ENCODE measurements around the gene DUSP28.
"Not testable (repeated sequence)": the region's sequence is repeated elsewhere in the genome, so short reads cannot be mapped to it uniquely, and the experiment has no call there.

The DUSP28 gene

DNA sequence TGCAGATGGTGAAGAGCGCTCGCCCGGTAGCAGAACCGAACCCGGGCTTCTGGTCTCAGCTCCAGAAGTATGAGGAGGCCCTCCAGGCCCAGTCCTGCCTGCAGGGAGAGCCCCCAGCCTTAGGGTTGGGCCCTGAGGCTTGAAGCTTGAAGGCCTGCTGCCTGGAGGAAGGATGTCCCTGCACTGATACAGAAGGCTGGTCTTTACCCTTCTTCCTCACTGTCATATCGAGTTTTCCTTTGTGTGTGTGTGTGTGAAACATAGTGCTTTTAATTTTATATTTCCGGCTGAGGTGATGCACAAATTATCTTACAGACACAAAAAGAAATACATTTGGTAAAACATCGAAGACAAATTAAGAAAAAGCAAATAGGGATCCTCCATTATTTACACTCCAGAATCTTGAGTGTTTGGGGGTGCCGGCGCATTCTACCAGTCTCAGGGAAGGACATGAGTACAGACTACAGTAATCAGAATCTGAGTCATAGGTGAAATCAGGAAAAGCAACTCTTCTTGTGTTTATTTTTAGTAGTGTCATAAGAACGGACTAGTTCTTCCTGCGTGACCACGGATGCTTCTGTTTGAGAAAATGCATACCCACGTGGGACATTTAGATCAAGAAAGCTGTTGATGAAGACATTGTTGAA is 1.3 kb downstream of the DUSP28 start:
- TF ChIP-seq, protein P1, sequence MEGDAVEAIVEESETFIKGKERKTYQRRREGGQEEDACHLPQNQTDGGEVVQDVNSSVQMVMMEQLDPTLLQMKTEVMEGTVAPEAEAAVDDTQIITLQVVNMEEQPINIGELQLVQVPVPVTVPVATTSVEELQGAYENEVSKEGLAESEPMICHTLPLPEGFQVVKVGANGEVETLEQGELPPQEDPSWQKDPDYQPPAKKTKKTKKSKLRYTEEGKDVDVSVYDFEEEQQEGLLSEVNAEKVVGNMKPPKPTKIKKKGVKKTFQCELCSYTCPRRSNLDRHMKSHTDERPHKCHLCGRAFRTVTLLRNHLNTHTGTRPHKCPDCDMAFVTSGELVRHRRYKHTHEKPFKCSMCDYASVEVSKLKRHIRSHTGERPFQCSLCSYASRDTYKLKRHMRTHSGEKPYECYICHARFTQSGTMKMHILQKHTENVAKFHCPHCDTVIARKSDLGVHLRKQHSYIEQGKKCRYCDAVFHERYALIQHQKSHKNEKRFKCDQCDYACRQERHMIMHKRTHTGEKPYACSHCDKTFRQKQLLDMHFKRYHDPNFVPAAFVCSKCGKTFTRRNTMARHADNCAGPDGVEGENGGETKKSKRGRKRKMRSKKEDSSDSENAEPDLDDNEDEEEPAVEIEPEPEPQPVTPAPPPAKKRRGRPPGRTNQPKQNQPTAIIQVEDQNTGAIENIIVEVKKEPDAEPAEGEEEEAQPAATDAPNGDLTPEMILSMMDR (conservative IDR thresholded peaks at IDR 0.05; ENCODE audit: low read depth, low read length), result 0 out of 2 replicates have a peak, but pooled peaks have one; percentile 13
- Histone ChIP-seq H3K4me1 (ENCODE audit: low read depth, poor library complexity, severe bottlenecking) (peaks cover 49% of the 10 kb centered on the region), H4K20me1 (ENCODE audit: insufficient read depth) (no peaks in the 10 kb centered on the region), H3K36me3 (ENCODE audit: insufficient read depth) (no peaks in the 10 kb centered on the region), H3K4me2 (peak overlapping the region; percentile 65), H2AFZ (ENCODE audit: low read depth) (no peak overlapping the region), H3K9ac (peak overlapping the region; percentile 94; the same call in 1 of the 2 replicates), H3K27ac (peak overlapping the region; percentile 34), H3K4me3 (IDR thresholded peaks at IDR 0.05; ENCODE audit: insufficient read depth, low read depth, low read length) (peak overlapping the region; percentile 31), H3K79me2 (ENCODE audit: insufficient read depth, low read depth) (peaks cover 32% of the 10 kb centered on the region), H3K27me3 (ENCODE audit: insufficient read depth, low read depth) (no peaks in the 10 kb centered on the region)

DNA sequence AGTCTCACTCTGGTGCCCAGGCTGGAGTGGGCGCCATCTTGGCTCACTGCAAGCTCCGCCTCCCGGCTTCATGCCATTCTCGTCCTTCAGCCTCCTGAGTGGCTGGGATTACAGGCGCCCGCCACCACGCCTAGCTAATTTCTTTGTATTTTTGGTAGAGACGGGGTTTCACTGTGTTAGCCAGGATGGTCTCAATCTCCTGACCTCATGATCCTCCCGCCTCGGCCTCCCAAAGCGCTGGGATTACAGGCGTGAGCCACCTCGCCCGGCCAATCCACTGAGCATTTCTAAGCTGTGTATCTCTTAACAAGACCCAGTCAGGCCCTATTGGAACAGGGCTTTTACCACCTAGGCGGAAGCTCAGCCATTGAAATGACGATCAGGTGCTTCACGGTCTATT is 3.1 kb downstream of the DUSP28 start:
- H3K79me2 ChIP-seq (ENCODE audit: insufficient read depth, low read depth), result peaks cover 27% of the 10 kb centered on the region
- not testable (repeated sequence) for H3K36me3 ChIP-seq (ENCODE audit: insufficient read depth); H2AFZ ChIP-seq (ENCODE audit: low read depth); H3K9ac ChIP-seq; H3K4me3 ChIP-seq (IDR thresholded peaks at IDR 0.05; ENCODE audit: insufficient read depth, low read depth, low read length); H3K27ac ChIP-seq; H3K4me2 ChIP-seq; H3K27me3 ChIP-seq (ENCODE audit: insufficient read depth, low read depth); H4K20me1 ChIP-seq (ENCODE audit: insufficient read depth)
- H3K4me1 ChIP-seq (ENCODE audit: low read depth, poor library complexity, severe bottlenecking), result peaks cover 59% of the 10 kb centered on the region

DNA sequence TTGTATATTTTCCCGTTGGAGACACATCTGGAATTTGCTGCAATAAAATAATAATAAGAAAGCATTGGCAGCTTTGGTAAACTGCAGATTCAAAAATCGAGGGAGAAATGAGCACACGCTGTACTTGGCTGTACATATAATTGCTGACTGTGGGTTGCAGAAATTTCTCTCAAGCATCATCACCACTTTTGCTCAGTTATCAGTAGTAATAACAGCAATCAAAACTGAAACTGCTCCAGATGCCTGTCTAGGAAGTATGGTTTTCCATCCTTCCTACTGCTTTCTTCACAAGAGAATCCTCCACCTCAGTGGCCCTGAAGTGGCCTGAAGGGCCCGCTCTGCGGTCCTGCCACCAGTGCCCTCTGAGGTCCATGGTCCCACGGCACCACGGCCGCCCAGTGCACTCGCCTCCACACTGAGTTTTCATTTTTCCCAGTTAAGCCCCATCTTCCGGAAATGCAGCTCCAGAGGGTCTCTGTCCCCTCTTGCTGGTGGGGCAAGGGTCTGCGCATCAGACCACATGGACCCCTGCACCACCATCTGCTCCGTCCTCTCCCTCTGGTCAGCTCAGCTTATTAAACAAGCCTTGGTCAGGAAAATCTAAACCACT is 3.9 kb downstream of the DUSP28 start:
- Histone ChIP-seq H3K36me3 (ENCODE audit: insufficient read depth) (no peaks in the 10 kb centered on the region), H3K4me2 (peak overlapping the region; percentile 0; the same call in 1 of the 2 replicates), H4K20me1 (ENCODE audit: insufficient read depth) (no peaks in the 10 kb centered on the region), H3K79me2 (ENCODE audit: insufficient read depth, low read depth) (peaks cover 19% of the 10 kb centered on the region), H3K27me3 (ENCODE audit: insufficient read depth, low read depth) (no peaks in the 10 kb centered on the region), H3K4me3 (IDR thresholded peaks at IDR 0.05; ENCODE audit: insufficient read depth, low read depth, low read length) (no peak overlapping the region), H3K9ac (no peak overlapping the region), H3K27ac (peak overlapping the region; percentile 14; the same call in 1 of the 2 replicates), H2AFZ (ENCODE audit: low read depth) (no peak overlapping the region), H3K4me1 (ENCODE audit: low read depth, poor library complexity, severe bottlenecking) (peaks cover 56% of the 10 kb centered on the region)
- TF ChIP-seq, protein P1 (conservative IDR thresholded peaks at IDR 0.05; ENCODE audit: low read depth, low read length), result no peak

DNA sequence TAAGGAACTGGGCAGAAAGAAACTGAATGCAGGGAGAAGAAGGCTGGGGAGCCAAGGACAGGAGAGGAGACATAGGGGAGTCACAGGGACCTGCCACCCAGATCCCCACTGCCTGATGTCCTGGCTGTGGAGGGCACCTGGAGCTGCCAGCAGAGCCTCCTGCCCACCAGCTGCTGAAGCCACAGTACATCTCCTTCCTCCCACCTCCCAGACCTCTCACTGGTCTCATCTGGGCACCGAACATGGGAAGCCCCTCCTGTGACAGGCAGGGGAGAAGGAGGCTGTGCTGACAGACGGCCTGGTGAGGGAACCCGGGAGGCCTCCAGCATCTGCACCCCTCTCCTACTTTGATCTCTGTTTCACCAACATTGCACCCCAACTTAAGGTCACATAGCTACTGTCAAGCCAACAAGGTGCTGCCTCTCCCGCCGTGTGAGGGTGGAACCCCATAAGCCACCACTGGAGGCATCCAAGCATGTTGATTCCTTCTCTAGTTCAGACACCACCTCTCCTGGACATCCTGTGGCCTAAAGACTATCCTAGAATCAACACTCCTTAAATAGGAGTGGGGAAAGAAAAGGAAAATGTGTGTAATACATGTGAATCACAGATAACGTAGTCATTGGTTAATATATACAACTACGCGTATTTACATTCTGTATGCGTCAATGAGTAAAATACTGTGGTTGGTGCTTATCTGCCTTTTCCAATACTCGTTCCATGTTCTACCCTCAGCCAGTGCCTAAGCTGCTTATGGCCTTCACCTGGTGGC is 4.6 kb downstream of the DUSP28 start:
- Histone ChIP-seq H3K27me3 (ENCODE audit: insufficient read depth, low read depth) (no peaks in the 10 kb centered on the region), H4K20me1 (ENCODE audit: insufficient read depth) (no peaks in the 10 kb centered on the region), H3K79me2 (ENCODE audit: insufficient read depth, low read depth) (peaks cover 19% of the 10 kb centered on the region), H3K4me2 (peak overlapping the region; percentile 36; the same call in 1 of the 2 replicates), H3K4me3 (IDR thresholded peaks at IDR 0.05; ENCODE audit: insufficient read depth, low read depth, low read length) (no peak overlapping the region), H3K27ac (peak overlapping the region; percentile 50), H2AFZ (ENCODE audit: low read depth) (no peak overlapping the region), H3K4me1 (ENCODE audit: low read depth, poor library complexity, severe bottlenecking) (peaks cover 52% of the 10 kb centered on the region), H3K36me3 (ENCODE audit: insufficient read depth) (no peaks in the 10 kb centered on the region), H3K9ac (no peak overlapping the region)
- TF ChIP-seq, protein P1 (conservative IDR thresholded peaks at IDR 0.05; ENCODE audit: low read depth, low read length), result peak; percentile 35; the same call in 1 of the 2 replicates
